Endothelial cell of umbilical vein (primary cell): ENCODE data around the gene HOXC12.

Experiments
- CTCF ChIP-seq, 2 donors: IDR thresholded peaks; 1 replicate in 1 of 2; 2 replicates in 1 of 2; pipeline ENCODE4 v1.5.1; 2011; ENCODE audit warnings: low read length in 2 of 2, mild to moderate bottlenecking in 2 of 2, moderate library complexity in 2 of 2, control low read depth in 1 of 2, inconsistent platforms in 1 of 2, low read depth in 1 of 2; ENCODE audit not compliant: insufficient read depth in 1 of 2; ENCODE audit errors: extremely low read depth in 1 of 2
- POLR2AphosphoS5 ChIP-seq: IDR thresholded peaks from 2 replicates; pipeline ENCODE4 v1.6.1; 2012; ENCODE audit warnings: low read depth, mild to moderate bottlenecking, control low read depth, low read length, moderate library complexity; ENCODE audit not compliant: insufficient read depth

- no peak for TF ChIP-seq POLR2AphosphoS5
- TF ChIP-seq CTCF (IDR thresholded peaks at IDR 0.05; ENCODE audit: extremely low read depth in 1 of 2, insufficient read depth in 1 of 2, low read depth in 1 of 2, low read length in 2 of 2), result no peak
Measured at GRCh38 chr12:53924521-53925405, 29.9 kb upstream of the HOXC12 start.
